GM23338 (cell line): ENCODE measurements around the gene VTCN1. TPM values are rescaled to one million over a fixed set of nuclear protein-coding genes. Genes with fewer than 3 reads are reported as not detected.

Experiments
- ATAC-seq: fragments of 200-7000 bp; cut with Tn5 transposase; 3 replicates; pipeline ENCODE4 v1.9.1; 2020
- DNase-seq: peaks from one replicate; pipeline ENCODE4 v3.0.0-alpha.2; 2015; ENCODE audit warnings: low spot score
- H2AFZ ChIP-seq: fragments of 200-600 bp; sonication (generic); 2 replicates; pipeline ENCODE4 v1.8.0; 2016; ENCODE audit warnings: antibody characterized with exemption, mild to moderate bottlenecking, moderate library complexity
- H3F3A ChIP-seq: fragments of 200-600 bp; sonication (generic); replicated peaks from 2 replicates; pipeline ENCODE4 v1.8.0; 2017; ENCODE audit warnings: antibody characterized with exemption, mixed run types, low read depth
- H3K27ac ChIP-seq: fragments of 200-600 bp; sonication (generic); 2 replicates; pipeline ENCODE4 v1.6.1; 2016; ENCODE audit warnings: low read depth
- H3K27me3 ChIP-seq: fragments of 200-600 bp; sonication (generic); 2 replicates; pipeline ENCODE4 v1.8.0; 2016; ENCODE audit warnings: mild to moderate bottlenecking, mixed run types, moderate library complexity; ENCODE audit not compliant: insufficient read depth
- H3K36me3 ChIP-seq: fragments of 200-600 bp; sonication (generic); 2 replicates; pipeline ENCODE4 v1.8.0; 2016; ENCODE audit warnings: mild to moderate bottlenecking; ENCODE audit not compliant: insufficient read depth
- H3K4me1 ChIP-seq: fragments of 200-600 bp; sonication (generic); 2 replicates; pipeline ENCODE4 v1.8.0; 2016; ENCODE audit warnings: mild to moderate bottlenecking, moderate library complexity; ENCODE audit not compliant: insufficient read depth
- H3K4me2 ChIP-seq: fragments of 200-600 bp; sonication (generic); 2 replicates; pipeline ENCODE4 v1.7.1; 2017; ENCODE audit warnings: mixed run types
- H3K4me3 ChIP-seq: fragments of 200-600 bp; sonication (generic); 2 replicates; pipeline ENCODE4 v1.6.1; 2016; ENCODE audit warnings: mixed run types
- H3K79me2 ChIP-seq: fragments of 200-600 bp; sonication (generic); replicated peaks from 2 replicates; pipeline ENCODE4 v1.8.0; 2017; ENCODE audit warnings: mild to moderate bottlenecking; ENCODE audit not compliant: insufficient read depth
- H3K9me2 ChIP-seq: fragments of 200-600 bp; sonication (generic); 2 replicates; pipeline ENCODE4 v1.8.0; 2017; ENCODE audit not compliant: insufficient read depth
- H4K20me1 ChIP-seq: fragments of 200-600 bp; sonication (generic); replicated peaks from 2 replicates; pipeline ENCODE4 v1.8.0; 2017; ENCODE audit warnings: mild to moderate bottlenecking; ENCODE audit not compliant: insufficient read depth
- H3K27ac Mint-ChIP-seq: 2 replicates; pipeline ENCODE4 v1.8.0; 2020; ENCODE audit warnings: inconsistent platforms, mild to moderate bottlenecking, moderate library complexity, mixed read lengths
- H3K27me3 Mint-ChIP-seq: 3 replicates; pipeline ENCODE4 v1.8.0; 2022; ENCODE audit warnings: low read depth, mild to moderate bottlenecking, moderate library complexity, mixed read lengths, inconsistent platforms; ENCODE audit not compliant: insufficient read depth, poor library complexity
- H3K36me3 Mint-ChIP-seq: 3 replicates; pipeline ENCODE4 v1.8.0; 2021; ENCODE audit warnings: low read depth, mild to moderate bottlenecking, inconsistent platforms, moderate library complexity, mixed read lengths
- H3K4me1 Mint-ChIP-seq: 3 replicates; pipeline ENCODE4 v1.8.0; 2020; ENCODE audit warnings: mild to moderate bottlenecking, inconsistent platforms, mixed read lengths
- H3K4me3 Mint-ChIP-seq: 3 replicates; pipeline ENCODE4 v1.8.0; 2021; ENCODE audit warnings: moderate library complexity, mild to moderate bottlenecking, inconsistent platforms, mixed read lengths
- H3K9me3 Mint-ChIP-seq: 3 replicates; pipeline ENCODE4 v1.8.0; 2020; ENCODE audit warnings: moderate library complexity, mild to moderate bottlenecking, inconsistent platforms, mixed read lengths
- CTCF ChIP-seq, 2 experiments: fragments of 200-600 bp in 1 of 2; sonication (generic) in 1 of 2; conservative IDR thresholded peaks; 2 replicates each; pipeline versions ENCODE4 v1.5.1 to v1.6.1; 2016 to 2017; ENCODE audit warnings: antibody characterized with exemption in 2 of 2, low read depth in 2 of 2, mild to moderate bottlenecking in 2 of 2, moderate library complexity in 1 of 2
- EZH2 ChIP-seq: fragments of 200-600 bp; sonication (generic); IDR thresholded peaks from one replicate; pipeline ENCODE4 v1.8.0; 2017; ENCODE audit warnings: antibody characterized with exemption, mild to moderate bottlenecking, low read depth; ENCODE audit not compliant: unreplicated experiment
- JUNB ChIP-seq: IDR thresholded peaks from one replicate; pipeline ENCODE4 v1.6.1; 2016; ENCODE audit warnings: antibody characterized with exemption; ENCODE audit not compliant: unreplicated experiment
- NANOG ChIP-seq: IDR thresholded peaks from 2 replicates; pipeline ENCODE4 v1.6.1; 2016; ENCODE audit warnings: antibody characterized with exemption, borderline replicate concordance
- POLR2AphosphoS5 ChIP-seq: IDR thresholded peaks from 2 replicates; pipeline ENCODE4 v1.6.1; 2016; ENCODE audit warnings: antibody characterized with exemption, low read depth
- REST ChIP-seq: IDR thresholded peaks from one replicate; pipeline ENCODE4 v1.6.1; 2018; ENCODE audit warnings: antibody characterized with exemption; ENCODE audit not compliant: unreplicated experiment
- STAT1 ChIP-seq: IDR thresholded peaks from one replicate; pipeline ENCODE4 v1.6.1; 2016; ENCODE audit warnings: antibody characterized with exemption; ENCODE audit not compliant: unreplicated experiment
- ZNF114 ChIP-seq: fragments of 250-450 bp; sonication (Bioruptor Pico); IDR thresholded peaks from 2 replicates; pipeline ENCODE4 v1.5.0; 2020; ENCODE audit warnings: mild to moderate bottlenecking, moderate library complexity
- ZNF331 ChIP-seq: fragments of 250-450 bp; sonication (Bioruptor Pico); IDR thresholded peaks from 2 replicates; pipeline ENCODE4 v1.5.0; 2020; ENCODE audit warnings: low read depth, mild to moderate bottlenecking, moderate library complexity
- ZNF462 ChIP-seq: fragments of 250-450 bp; sonication (Bioruptor Pico); IDR thresholded peaks from 2 replicates; pipeline ENCODE4 v1.5.0; 2020; ENCODE audit warnings: mild to moderate bottlenecking, moderate library complexity
- polyA plus RNA-seq: library from polyadenylated mRNA; unstranded; fragments of >200 nt; fragmentation: Nextera tagmentation; extraction: Ambion mirVana; gene quantifications from 2 replicates; pipeline ENCODE4 v1.2.1, GENCODE V29; 2016
- total RNA-seq: library from RNA; depleted of rRNA; stranded (reverse); fragments of >200 nt; shearing (Covaris generic); gene quantifications from 2 replicates; pipeline ENCODE4 v1.2.3, GENCODE V29; 2014
- TF ChIP-seq, protein P1 (sequence below): IDR thresholded peaks from 2 replicates; pipeline ENCODE4 v1.6.1; 2016; ENCODE audit warnings: antibody characterized with exemption

VTCN1 gene
- total and polyA plus RNA-seq, 2 experiments from 2014 or later = not detected

DNA sequence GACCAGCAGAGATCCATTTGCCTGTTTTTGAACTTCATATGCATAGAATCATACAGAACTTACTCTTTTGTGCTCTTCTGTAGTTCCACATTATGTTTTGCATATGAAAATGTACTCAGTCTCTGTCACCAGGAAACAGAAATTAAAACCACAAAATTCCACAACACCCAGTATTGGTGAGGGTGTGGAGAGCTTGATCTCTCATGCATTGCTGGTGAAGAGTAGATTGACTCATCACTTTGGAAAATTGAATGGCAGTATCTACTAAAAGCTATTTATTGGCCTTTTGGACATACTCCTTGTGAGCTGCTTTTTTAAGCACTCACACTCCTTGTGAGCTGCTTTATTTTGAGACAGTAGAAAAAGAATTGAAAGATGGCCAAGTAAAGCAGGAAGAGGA is 43.3 kb downstream of the VTCN1 start (continued):
- TF ChIP-seq ZNF462 (CRISPR knock-in tag) = no peak
- no peak for TF ChIP-seq POLR2AphosphoS5
- TF ChIP-seq, protein P1, sequence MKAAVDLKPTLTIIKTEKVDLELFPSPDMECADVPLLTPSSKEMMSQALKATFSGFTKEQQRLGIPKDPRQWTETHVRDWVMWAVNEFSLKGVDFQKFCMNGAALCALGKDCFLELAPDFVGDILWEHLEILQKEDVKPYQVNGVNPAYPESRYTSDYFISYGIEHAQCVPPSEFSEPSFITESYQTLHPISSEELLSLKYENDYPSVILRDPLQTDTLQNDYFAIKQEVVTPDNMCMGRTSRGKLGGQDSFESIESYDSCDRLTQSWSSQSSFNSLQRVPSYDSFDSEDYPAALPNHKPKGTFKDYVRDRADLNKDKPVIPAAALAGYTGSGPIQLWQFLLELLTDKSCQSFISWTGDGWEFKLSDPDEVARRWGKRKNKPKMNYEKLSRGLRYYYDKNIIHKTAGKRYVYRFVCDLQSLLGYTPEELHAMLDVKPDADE = no peak
- no peak for TF ChIP-seq ZNF114
- no peak for TF ChIP-seq CTCF (conservative IDR thresholded peaks at IDR 0.05; ENCODE audit: low read depth in 2 of 2)
- TF ChIP-seq STAT1 = no peak

DNA sequence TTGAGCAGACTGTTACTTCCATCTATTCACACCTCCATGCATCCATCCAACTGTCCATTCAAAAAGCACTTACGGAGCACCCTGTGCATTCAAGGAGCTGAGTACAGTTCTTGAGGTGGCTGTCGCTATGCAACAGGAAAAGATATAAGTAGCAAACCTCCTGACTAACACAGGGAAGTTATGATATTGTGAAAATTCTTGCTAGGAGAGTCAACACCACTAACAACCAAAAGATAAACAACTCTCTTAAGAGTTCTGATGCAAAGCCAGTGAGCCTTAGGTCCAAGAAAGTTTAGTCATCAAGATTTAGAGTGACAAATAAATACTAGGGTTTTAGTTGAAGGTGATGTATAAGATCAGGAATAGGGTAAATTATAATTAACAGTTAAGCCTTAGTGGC is 44.7 kb downstream of the VTCN1 start:
- Mint-ChIP-seq H3K4me3 (no peak overlapping the region), H3K9me3 (no peaks in the 10 kb centered on the region), H3K27ac (no peak overlapping the region), H3K36me3 (0 out of 3 replicates have a peak, but pooled peaks cover 2% of the 10 kb centered on the region), H3K27me3 (no peaks in the 10 kb centered on the region), H3K4me1 (peaks cover 21% of the 10 kb centered on the region)
- Histone ChIP-seq H2AFZ (no peak overlapping the region), H3K4me2 (no peak overlapping the region), H3K4me3 (no peak overlapping the region), H3K9me2 (no peaks in the 10 kb centered on the region), H3K36me3 (no peaks in the 10 kb centered on the region), H3K27me3 (no peaks in the 10 kb centered on the region), H3F3A (no peaks in the 10 kb centered on the region), H3K27ac (no peak overlapping the region), H3K4me1 (peaks cover 8% of the 10 kb centered on the region), H4K20me1 (no peaks in the 10 kb centered on the region), H3K79me2 (no peaks in the 10 kb centered on the region)
- no peak for ATAC-seq
- no peak for DNase-seq
- no peak for TF ChIP-seq NANOG
- TF ChIP-seq JUNB = no peak
- no peak for TF ChIP-seq STAT1
- no peak for TF ChIP-seq EZH2
- no peak for TF ChIP-seq ZNF331 (CRISPR knock-in tag)
- no peak for TF ChIP-seq REST
- TF ChIP-seq CTCF (conservative IDR thresholded peaks at IDR 0.05; ENCODE audit: low read depth in 2 of 2) = no peak
